Panc1 (cell line): ENCODE data around the gene CCDC167.

Experiments used
- POLR2AphosphoS5 ChIP-seq: IDR thresholded peaks from 2 replicates; pipeline ENCODE4 v1.6.1; 2012; ENCODE audit warnings: mild to moderate bottlenecking, low read depth, low read length, moderate library complexity
- TF ChIP-seq, protein P1 (sequence below): fragments of 450-650 bp; IDR thresholded peaks from 2 replicates; pipeline ENCODE4 v1.5.1; 2017; ENCODE audit warnings: mild to moderate bottlenecking
- TF ChIP-seq, protein P2 (sequence below), 2 experiments: IDR thresholded peaks; 2 replicates each; pipeline ENCODE4 v1.6.1; 2011 to 2012; ENCODE audit warnings: low read depth in 2 of 2, control low read depth in 1 of 2, low read length in 1 of 2, mild to moderate bottlenecking in 1 of 2, moderate library complexity in 1 of 2; ENCODE audit not compliant: insufficient read depth in 1 of 2

DNA sequence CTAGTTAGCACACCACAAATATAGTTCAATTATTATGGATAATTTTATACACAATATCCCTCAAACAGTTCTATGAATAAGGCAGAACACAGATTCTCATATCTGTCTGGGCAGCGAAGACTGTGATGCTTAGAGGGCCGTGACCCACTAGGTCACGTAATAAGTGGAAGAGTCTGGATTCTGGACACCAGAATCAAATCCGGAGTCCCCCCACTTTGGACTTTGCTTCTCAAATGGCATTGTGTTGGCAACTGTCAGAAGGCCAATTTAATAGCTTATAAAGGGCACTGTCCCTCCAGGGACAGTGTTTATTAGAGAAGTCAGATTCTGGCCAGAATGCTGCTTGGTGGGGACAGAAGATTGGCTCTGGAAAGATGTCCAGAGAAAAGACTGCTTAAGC is 6.8 kb upstream of the CCDC167 start:
- TF ChIP-seq, protein P1, sequence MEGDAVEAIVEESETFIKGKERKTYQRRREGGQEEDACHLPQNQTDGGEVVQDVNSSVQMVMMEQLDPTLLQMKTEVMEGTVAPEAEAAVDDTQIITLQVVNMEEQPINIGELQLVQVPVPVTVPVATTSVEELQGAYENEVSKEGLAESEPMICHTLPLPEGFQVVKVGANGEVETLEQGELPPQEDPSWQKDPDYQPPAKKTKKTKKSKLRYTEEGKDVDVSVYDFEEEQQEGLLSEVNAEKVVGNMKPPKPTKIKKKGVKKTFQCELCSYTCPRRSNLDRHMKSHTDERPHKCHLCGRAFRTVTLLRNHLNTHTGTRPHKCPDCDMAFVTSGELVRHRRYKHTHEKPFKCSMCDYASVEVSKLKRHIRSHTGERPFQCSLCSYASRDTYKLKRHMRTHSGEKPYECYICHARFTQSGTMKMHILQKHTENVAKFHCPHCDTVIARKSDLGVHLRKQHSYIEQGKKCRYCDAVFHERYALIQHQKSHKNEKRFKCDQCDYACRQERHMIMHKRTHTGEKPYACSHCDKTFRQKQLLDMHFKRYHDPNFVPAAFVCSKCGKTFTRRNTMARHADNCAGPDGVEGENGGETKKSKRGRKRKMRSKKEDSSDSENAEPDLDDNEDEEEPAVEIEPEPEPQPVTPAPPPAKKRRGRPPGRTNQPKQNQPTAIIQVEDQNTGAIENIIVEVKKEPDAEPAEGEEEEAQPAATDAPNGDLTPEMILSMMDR, result no peak
- no peak for TF ChIP-seq POLR2AphosphoS5
- TF ChIP-seq, protein P2, sequence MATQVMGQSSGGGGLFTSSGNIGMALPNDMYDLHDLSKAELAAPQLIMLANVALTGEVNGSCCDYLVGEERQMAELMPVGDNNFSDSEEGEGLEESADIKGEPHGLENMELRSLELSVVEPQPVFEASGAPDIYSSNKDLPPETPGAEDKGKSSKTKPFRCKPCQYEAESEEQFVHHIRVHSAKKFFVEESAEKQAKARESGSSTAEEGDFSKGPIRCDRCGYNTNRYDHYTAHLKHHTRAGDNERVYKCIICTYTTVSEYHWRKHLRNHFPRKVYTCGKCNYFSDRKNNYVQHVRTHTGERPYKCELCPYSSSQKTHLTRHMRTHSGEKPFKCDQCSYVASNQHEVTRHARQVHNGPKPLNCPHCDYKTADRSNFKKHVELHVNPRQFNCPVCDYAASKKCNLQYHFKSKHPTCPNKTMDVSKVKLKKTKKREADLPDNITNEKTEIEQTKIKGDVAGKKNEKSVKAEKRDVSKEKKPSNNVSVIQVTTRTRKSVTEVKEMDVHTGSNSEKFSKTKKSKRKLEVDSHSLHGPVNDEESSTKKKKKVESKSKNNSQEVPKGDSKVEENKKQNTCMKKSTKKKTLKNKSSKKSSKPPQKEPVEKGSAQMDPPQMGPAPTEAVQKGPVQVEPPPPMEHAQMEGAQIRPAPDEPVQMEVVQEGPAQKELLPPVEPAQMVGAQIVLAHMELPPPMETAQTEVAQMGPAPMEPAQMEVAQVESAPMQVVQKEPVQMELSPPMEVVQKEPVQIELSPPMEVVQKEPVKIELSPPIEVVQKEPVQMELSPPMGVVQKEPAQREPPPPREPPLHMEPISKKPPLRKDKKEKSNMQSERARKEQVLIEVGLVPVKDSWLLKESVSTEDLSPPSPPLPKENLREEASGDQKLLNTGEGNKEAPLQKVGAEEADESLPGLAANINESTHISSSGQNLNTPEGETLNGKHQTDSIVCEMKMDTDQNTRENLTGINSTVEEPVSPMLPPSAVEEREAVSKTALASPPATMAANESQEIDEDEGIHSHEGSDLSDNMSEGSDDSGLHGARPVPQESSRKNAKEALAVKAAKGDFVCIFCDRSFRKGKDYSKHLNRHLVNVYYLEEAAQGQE (IDR thresholded peaks at IDR 0.05; ENCODE audit: insufficient read depth in 1 of 2, low read depth in 2 of 2, low read length in 1 of 2), result no peak
